Caco-2 (cell line): Measurements from ENCODE around the gene ZFHX2. TPM values are rescaled to one million over a fixed set of nuclear protein-coding genes. Genes with fewer than 3 reads are reported as not detected.

Experiments used
- BruUV-seq: library from RNA; stranded (reverse); fragments of 400-500 nt; replicated peaks from 2 replicates; lab custom pipeline; 2021; lab: Mats Ljungman, UMichigan
- CTCF ChIA-PET: fragments of 300-600 bp; sonication (Branson Sonifier 250); formaldehyde crosslinking; loops from one replicate; lab custom pipeline; 2022; ENCODE audit warnings: antibody characterized with exemption; lab: Charles Lee
- POLR2A ChIA-PET: fragments of 300-600 bp; sonication (Branson Sonifier 250); formaldehyde crosslinking; loops from one replicate; lab custom pipeline; 2022; ENCODE audit warnings: antibody characterized with exemption; lab: Charles Lee
- DNase-seq, 2 experiments: peaks; one replicate each; pipeline versions ENCODE4 v3.0.0 to v3.0.0-alpha.2; 2020 to 2022
- H3K27me3 ChIP-seq: replicated peaks from 2 replicates; pipeline ENCODE4 v1.6.0; 2011; ENCODE audit warnings: low read length; ENCODE audit not compliant: control insufficient read depth, insufficient read depth
- H3K36me3 ChIP-seq: 2 replicates; pipeline ENCODE4 v1.5.1; 2011; ENCODE audit warnings: low read length; ENCODE audit not compliant: control insufficient read depth, insufficient read depth
- H3K4me1 ChIP-seq: fragments of 250-450 bp; sonication (Bioruptor Pico); 2 replicates; pipeline ENCODE4 v1.5.1; 2020; ENCODE audit warnings: mild to moderate bottlenecking
- H3K4me3 ChIP-seq: 2 replicates; pipeline ENCODE4 v1.5.1; 2011; ENCODE audit warnings: low read depth, mild to moderate bottlenecking, control low read depth, low read length
- H3K9me3 ChIP-seq: fragments of 250-450 bp; sonication (Bioruptor Pico); 2 replicates; pipeline ENCODE4 v1.5.1; 2020; ENCODE audit warnings: mild to moderate bottlenecking, moderate library complexity
- H3K27ac Mint-ChIP-seq: one replicate; pipeline ENCODE4 v1.8.0; 2022; ENCODE audit warnings: mixed read lengths; ENCODE audit not compliant: unreplicated experiment
- H3K27me3 Mint-ChIP-seq: one replicate; pipeline ENCODE4 v1.8.0; 2022; ENCODE audit warnings: mixed read lengths; ENCODE audit not compliant: insufficient read depth, unreplicated experiment
- H3K36me3 Mint-ChIP-seq: one replicate; pipeline ENCODE4 v1.8.0; 2022; ENCODE audit warnings: mild to moderate bottlenecking, mixed read lengths; ENCODE audit not compliant: insufficient read depth, unreplicated experiment
- H3K4me1 Mint-ChIP-seq: one replicate; pipeline ENCODE4 v1.8.0; 2022; ENCODE audit warnings: low read depth, mixed read lengths; ENCODE audit not compliant: unreplicated experiment
- H3K4me3 Mint-ChIP-seq: one replicate; pipeline ENCODE4 v1.8.0; 2022; ENCODE audit warnings: mild to moderate bottlenecking, moderate library complexity, mixed read lengths; ENCODE audit not compliant: unreplicated experiment
- H3K9me3 Mint-ChIP-seq: one replicate; pipeline ENCODE4 v1.8.0; 2022; ENCODE audit warnings: mixed read lengths; ENCODE audit not compliant: unreplicated experiment
- CTCF ChIP-seq, 2 experiments: fragments of 200-600 bp in 1 of 2; IDR thresholded peaks; 1 replicate in 1 of 2; 2 replicates in 1 of 2; pipeline versions ENCODE4 v1.5.1 to v1.8.0; 2011 to 2022; ENCODE audit warnings: antibody characterized with exemption in 1 of 2, control low read depth in 1 of 2, inconsistent platforms in 1 of 2, low read depth in 1 of 2, low read length in 1 of 2, mild to moderate bottlenecking in 1 of 2, moderate library complexity in 1 of 2; ENCODE audit not compliant: insufficient read depth in 1 of 2, severe bottlenecking in 1 of 2, unreplicated experiment in 1 of 2
- intact Hi-C: fragments of 100-400 bp; cut with micrococcal nuclease; formaldehyde crosslinking; loops from one replicate; pipeline ENCODE4 v1.10.0; 2022; ENCODE audit not compliant: unreplicated experiment
- total RNA-seq: library from RNA; stranded (reverse); gene quantifications from 2 replicates; pipeline ENCODE4 v1.2.3, GENCODE V29; 2022

The ZFHX2 gene
- total RNA-seq, 1 experiment from 2014 or later, result 1.1 TPM

- Histone ChIP-seq H3K36me3 (no peaks in the 10 kb centered on the region), H3K27me3 (no peaks in the 10 kb centered on the region), H3K4me1 (0 out of 2 replicates have a peak, but pooled peaks cover 5% of the 10 kb centered on the region), H3K9me3 (no peaks in the 10 kb centered on the region), H3K4me3 (no peak overlapping the region)
- no peaks in the 10 kb centered on the region for H3K9me3 Mint-ChIP-seq
- no TSS peak for BruUV-seq
- POLR2A ChIA-PET, result no interaction called here
- H3K27ac Mint-ChIP-seq, result no peak overlapping the region
- peaks cover 11% of the 10 kb centered on the region for H3K4me1 Mint-ChIP-seq
- no peaks in the 10 kb centered on the region for H3K36me3 Mint-ChIP-seq
- no peak for DNase-seq
- intact Hi-C loops, result no loop called here
- H3K4me3 Mint-ChIP-seq, result no peak overlapping the region
- no peak for TF ChIP-seq CTCF (IDR thresholded peaks at IDR 0.05; ENCODE audit: insufficient read depth in 1 of 2, low read depth in 1 of 2, low read length in 1 of 2, severe bottlenecking in 1 of 2, unreplicated experiment in 1 of 2)
- CTCF ChIA-PET, result no interaction called here
- H3K27me3 Mint-ChIP-seq, result no peaks in the 10 kb centered on the region
These were observed 2.9 kb downstream of the ZFHX2 start for GRCh38 chr14:23548351-23549318.

- TF ChIP-seq CTCF (IDR thresholded peaks at IDR 0.05; ENCODE audit: insufficient read depth in 1 of 2, low read depth in 1 of 2, low read length in 1 of 2, severe bottlenecking in 1 of 2, unreplicated experiment in 1 of 2), result no peak
- no peak overlapping the region for H3K4me3 Mint-ChIP-seq
- H3K36me3 Mint-ChIP-seq, result no peaks in the 10 kb centered on the region
- H3K9me3 ChIP-seq, result no peaks in the 10 kb centered on the region
- no peak overlapping the region for H3K27ac Mint-ChIP-seq
- no peaks in the 10 kb centered on the region for H3K27me3 ChIP-seq
- peaks cover 11% of the 10 kb centered on the region for H3K4me1 Mint-ChIP-seq
- intact Hi-C loops, result no loop called here
- H3K4me3 ChIP-seq, result no peak overlapping the region
- ChIA-PET CTCF (no interaction called here), POLR2A (no interaction called here)
- BruUV-seq, result no TSS peak
- DNase-seq, result no peak
- H3K9me3 Mint-ChIP-seq, result no peaks in the 10 kb centered on the region
- no peaks in the 10 kb centered on the region for H3K27me3 Mint-ChIP-seq
- H3K4me1 ChIP-seq, result 0 out of 2 replicates have a peak, but pooled peaks cover 5% of the 10 kb centered on the region
- no peaks in the 10 kb centered on the region for H3K36me3 ChIP-seq
These were observed 3.6 kb downstream of the ZFHX2 start for GRCh38 chr14:23547924-23548323.

- no peaks in the 10 kb centered on the region for H3K9me3 Mint-ChIP-seq
- BruUV-seq, result no TSS peak
These were observed 5.0 kb downstream of the ZFHX2 start for GRCh38 chr14:23546450-23547035.

More at GRCh38 chr14:23546450-23547035, 5.0 kb downstream of the ZFHX2 start:
- H3K9me3 ChIP-seq, result no peaks in the 10 kb centered on the region
- peaks cover 18% of the 10 kb centered on the region for H3K4me1 Mint-ChIP-seq
- H3K4me3 Mint-ChIP-seq, result no peak overlapping the region
- no peak overlapping the region for H3K4me3 ChIP-seq
- no peaks in the 10 kb centered on the region for H3K27me3 Mint-ChIP-seq
- CTCF ChIA-PET, result no interaction called here
- no peaks in the 10 kb centered on the region for H3K36me3 Mint-ChIP-seq
- no peak for TF ChIP-seq CTCF (IDR thresholded peaks at IDR 0.05; ENCODE audit: insufficient read depth in 1 of 2, low read depth in 1 of 2, low read length in 1 of 2, severe bottlenecking in 1 of 2, unreplicated experiment in 1 of 2)
- intact Hi-C loops, result no loop called here
- H3K36me3 ChIP-seq, result no peaks in the 10 kb centered on the region; the same call in 1 of the 2 replicates
- POLR2A ChIA-PET, result no interaction called here
- no peak for DNase-seq
- no peaks in the 10 kb centered on the region for H3K27me3 ChIP-seq
- no peak overlapping the region for H3K27ac Mint-ChIP-seq
- no peaks in the 10 kb centered on the region for H3K4me1 ChIP-seq
